Ovary (tissue), 9 donors: Measurements from ENCODE around the gene PPM1E. TPM values are rescaled to one million over a fixed set of nuclear protein-coding genes. Genes with fewer than 3 reads are reported as not detected.
"Not testable (repeated sequence)": the region's sequence is repeated elsewhere in the genome, so short reads cannot be mapped to it uniquely, and the experiment has no call there.

Experiments
- DNase-seq, 5 donors: peaks; one replicate each; pipeline ENCODE4 v3.0.0-alpha.2; 2019 to 2020
- H3K27ac ChIP-seq, 2 donors: fragments of 200-600 bp; one replicate each; pipeline versions ENCODE4 v1.5.1 to v1.8.0; 2019 to 2022
- H3K27me3 ChIP-seq: fragments of 200-600 bp; one replicate; pipeline ENCODE4 v1.8.0; 2022
- H3K36me3 ChIP-seq: fragments of 200-600 bp; sonication (generic); one replicate; pipeline ENCODE4 v1.5.1; 2019
- H3K4me1 ChIP-seq: one replicate; pipeline ENCODE4 v1.8.1; 2013; ENCODE audit warnings: mild to moderate bottlenecking, moderate library complexity; ENCODE audit not compliant: insufficient read depth
- H3K4me3 ChIP-seq: fragments of 200-600 bp; sonication (generic); one replicate; pipeline ENCODE4 v1.5.1; 2017
- H3K9me3 ChIP-seq, 2 donors: fragments of 200-600 bp in 1 of 2; sonication (generic) in 1 of 2; one replicate each; pipeline versions ENCODE4 v1.5.1 to v1.8.1; 2013 to 2019; ENCODE audit warnings: mild to moderate bottlenecking in 1 of 2, moderate library complexity in 1 of 2
- CTCF ChIP-seq, 3 donors: fragments of 450-650 bp in 2 of 3; fragments of 200-600 bp in 1 of 3; IDR thresholded peaks; one replicate each; pipeline versions ENCODE4 v1.5.1 to v1.8.0; 2016 to 2022; ENCODE audit warnings: antibody characterized with exemption in 3 of 3, mild to moderate bottlenecking in 1 of 3
- EP300 ChIP-seq: sonication (generic); formaldehyde crosslinking; IDR thresholded peaks from one replicate; pipeline ENCODE4 v1.6.1; 2017; ENCODE audit warnings: antibody characterized with exemption
- POLR2A ChIP-seq: fragments of 450-650 bp; IDR thresholded peaks from one replicate; pipeline ENCODE4 v1.6.1; 2017; ENCODE audit warnings: antibody characterized with exemption, mild to moderate bottlenecking, moderate library complexity
- WGBS, 3 donors: extraction: QIAGEN DNeasy Blood & Tissue Kit in 1 of 3; methylation state at CpG; one replicate each; pipeline versions ENCODE4 v1.1.5 to v1.1.7; 2013 to 2017; 5-methylcytosine and 5-hydroxymethylcytosine counted together
- intact Hi-C, 4 donors: fragments of 100-400 bp; cut with DNase I; formaldehyde crosslinking; loops; one replicate each; pipeline versions ENCODE4 v1.11.0 to v1.15.1; 2022 to 2023
- polyA plus RNA-seq, 2 donors: library from polyadenylated mRNA; stranded (reverse); fragments of 200-250 nt in 1 of 2; fragments of 350-450 nt in 1 of 2; fragmentation: Illumina TruSeq in 1 of 2; extraction: RNeasy Lipid Tissue Mini Kit (QIAGEN cat#74804) in 1 of 2; gene quantifications; one replicate each; pipeline ENCODE4 v1.2.3, GENCODE V29; 2013 to 2014
- total RNA-seq, 7 donors: library from RNA; depleted of rRNA in 2 of 7; stranded (reverse); fragments of >200 nt in 2 of 7; fragmentation: NEBNext Ultra II Directional in 3 of 7; extraction: Animal tissue kit (Norgen Biotek cat#: 25700) in 3 of 7; gene quantifications; one replicate each; pipeline versions ENCODE4 v1.1.0 to v1.2.4, GENCODE V29; 2016 to 2023
- donor health status: DM: no; HTN: no; CAD: no; lungs with moderate emphysema.
- donor health status: DM: no; HTN: no; CAD: no.
- donor health status: Bipolar disorder and iron deficiency.
- donor health status: DM: yes; HTN: yes; CAD: no.
- donor health status: DM: no; HTN: no; CAD: no.
- donor health status: DM: yes; HTN: yes; CAD: no.

Gene PPM1E
- total and polyA plus RNA-seq, 9 donors = 0.17 to 3.2 (median 0.47) TPM

GRCh38 chr17:58944166-58944565 is 188.5 kb downstream of the PPM1E start:
- Histone ChIP-seq H3K9me3 (no peaks in the 10 kb centered on the region), H3K36me3 (no peaks in the 10 kb centered on the region), H3K4me3 (no peak overlapping the region), H3K27me3 (no peaks in the 10 kb centered on the region), H3K4me1 (no peaks in the 10 kb centered on the region), H3K27ac (no peak overlapping the region)
- intact Hi-C loops = no loop called here
- no peak for DNase-seq
- 77 to 81% (median 78%) methylated on average over 2 of the region's 2 CpGs for WGBS, 3 donors
- TF ChIP-seq POLR2A (no peak), EP300 (no peak), CTCF (IDR thresholded peaks at IDR 0.05) (no peak)

GRCh38 chr17:58947411-58947810 is 191.8 kb downstream of the PPM1E start:
- intact Hi-C loops = no loop called here
- no peaks in the 10 kb centered on the region for H3K4me1 ChIP-seq
- no peak overlapping the region for H3K4me3 ChIP-seq
- H3K36me3 ChIP-seq = no peaks in the 10 kb centered on the region
- no peak overlapping the region for H3K27ac ChIP-seq
- TF ChIP-seq POLR2A (no peak), CTCF (IDR thresholded peaks at IDR 0.05) (no peak), EP300 (no peak)
- H3K9me3 ChIP-seq = no peaks in the 10 kb centered on the region
- no peak for DNase-seq
- H3K27me3 ChIP-seq = no peaks in the 10 kb centered on the region
- 82 to 96% (median 91%) methylated on average over 3 of the region's 3 CpGs for WGBS, 3 donors

GRCh38 chr17:58947824-58948223 is 192.2 kb downstream of the PPM1E start:
- DNase-seq = no peak
- intact Hi-C loops = no loop called here
- no peaks in the 10 kb centered on the region for H3K27me3 ChIP-seq
- H3K27ac ChIP-seq = no peak overlapping the region
- WGBS, 3 donors = 89 to 92% (median 90%) methylated on average over 3 of the region's 3 CpGs
- TF ChIP-seq EP300 (no peak), POLR2A (no peak), CTCF (IDR thresholded peaks at IDR 0.05) (no peak)
- H3K4me3 ChIP-seq = no peak overlapping the region
- H3K36me3 ChIP-seq = no peaks in the 10 kb centered on the region
- H3K9me3 ChIP-seq = no peaks in the 10 kb centered on the region
- H3K4me1 ChIP-seq = no peaks in the 10 kb centered on the region

- H3K4me1 ChIP-seq, H3K27ac ChIP-seq, H3K36me3 ChIP-seq, intact Hi-C loops, H3K9me3 ChIP-seq, H3K27me3 ChIP-seq, H3K4me3 ChIP-seq, DNase-seq: not testable (repeated sequence)
- 80 to 91% (median 86%) methylated on average over 2 of the region's 2 CpGs for WGBS, 3 donors
Measured at GRCh38 chr17:58954358-58954757, 198.7 kb downstream of the PPM1E start.

- TF ChIP-seq CTCF (IDR thresholded peaks at IDR 0.05) = no peak
- no peak for TF ChIP-seq EP300
- TF ChIP-seq POLR2A = no peak
- WGBS, 3 donors = 71 to 77% (median 75%) methylated on average over 2 of the region's 2 CpGs
- DNase-seq = no peak
- Histone ChIP-seq H3K4me3 (no peak overlapping the region), H3K27ac (no peak overlapping the region), H3K4me1 (no peaks in the 10 kb centered on the region), H3K27me3 (no peaks in the 10 kb centered on the region), H3K9me3 (no peaks in the 10 kb centered on the region), H3K36me3 (no peaks in the 10 kb centered on the region)
- intact Hi-C loops = no loop called here
Measured at GRCh38 chr17:58956997-58957724, 201.5 kb downstream of the PPM1E start.

- H3K9me3 ChIP-seq, H3K27ac ChIP-seq, H3K36me3 ChIP-seq, H3K27me3 ChIP-seq, H3K4me3 ChIP-seq, intact Hi-C loops, DNase-seq, H3K4me1 ChIP-seq: not testable (repeated sequence)
- 90 to 96% (median 96%) methylated on average over 1 of the region's 1 CpG for WGBS, 3 donors
Measured at GRCh38 chr17:58957725-58958073, 202.0 kb downstream of the PPM1E start.
